GM19463 (cell line): ENCODE measurements around the gene TMEM250.

Source experiments
- ATAC-seq: cut with Tn5 transposase; IDR thresholded peaks from one replicate; pipeline ENCODE4 v1.9.1; 2021; ENCODE audit warnings: mild to moderate bottlenecking, moderate library complexity; ENCODE audit not compliant: unreplicated experiment

The TMEM250 gene

DNA sequence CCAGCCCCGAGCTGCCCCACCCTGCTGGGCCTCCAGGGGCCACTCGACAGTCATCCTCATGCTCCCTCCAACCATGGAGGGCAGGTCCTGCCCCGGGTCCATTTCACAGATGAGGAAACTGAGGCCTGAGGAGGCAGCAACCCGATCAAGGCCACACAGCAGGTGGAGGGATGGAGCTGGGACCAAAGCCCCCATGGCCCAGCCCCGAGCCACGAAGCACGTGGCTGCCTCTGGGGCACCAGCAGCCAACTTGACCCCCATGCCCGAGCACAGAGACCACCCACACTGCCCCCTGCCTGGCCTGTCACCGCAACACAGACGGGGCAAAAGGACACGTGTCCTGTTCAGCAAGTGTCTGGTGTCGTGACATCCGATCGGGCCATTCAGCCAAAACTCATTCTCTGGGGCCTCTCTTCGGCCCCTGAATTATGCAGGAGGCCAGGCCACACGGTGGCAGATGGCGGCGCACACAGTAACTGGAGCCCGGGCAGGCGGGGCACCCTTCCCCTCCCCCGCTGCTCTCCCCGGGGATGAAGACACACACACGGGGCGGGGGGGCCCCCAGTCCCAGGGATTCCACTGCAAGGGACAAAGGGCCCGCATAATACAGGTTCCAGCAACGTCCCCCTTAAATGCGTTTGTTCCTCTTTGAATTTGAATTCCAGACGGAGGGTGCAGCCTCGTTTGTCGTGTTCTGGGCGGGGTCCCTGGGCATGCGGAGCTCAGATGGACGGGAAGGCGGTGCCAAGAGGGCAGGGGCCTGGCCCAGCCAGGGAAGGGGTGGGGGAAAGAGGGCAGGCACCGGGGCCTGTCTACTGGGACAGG, 29.4 kb upstream of the TMEM250 start:
- no peak for ATAC-seq

DNA sequence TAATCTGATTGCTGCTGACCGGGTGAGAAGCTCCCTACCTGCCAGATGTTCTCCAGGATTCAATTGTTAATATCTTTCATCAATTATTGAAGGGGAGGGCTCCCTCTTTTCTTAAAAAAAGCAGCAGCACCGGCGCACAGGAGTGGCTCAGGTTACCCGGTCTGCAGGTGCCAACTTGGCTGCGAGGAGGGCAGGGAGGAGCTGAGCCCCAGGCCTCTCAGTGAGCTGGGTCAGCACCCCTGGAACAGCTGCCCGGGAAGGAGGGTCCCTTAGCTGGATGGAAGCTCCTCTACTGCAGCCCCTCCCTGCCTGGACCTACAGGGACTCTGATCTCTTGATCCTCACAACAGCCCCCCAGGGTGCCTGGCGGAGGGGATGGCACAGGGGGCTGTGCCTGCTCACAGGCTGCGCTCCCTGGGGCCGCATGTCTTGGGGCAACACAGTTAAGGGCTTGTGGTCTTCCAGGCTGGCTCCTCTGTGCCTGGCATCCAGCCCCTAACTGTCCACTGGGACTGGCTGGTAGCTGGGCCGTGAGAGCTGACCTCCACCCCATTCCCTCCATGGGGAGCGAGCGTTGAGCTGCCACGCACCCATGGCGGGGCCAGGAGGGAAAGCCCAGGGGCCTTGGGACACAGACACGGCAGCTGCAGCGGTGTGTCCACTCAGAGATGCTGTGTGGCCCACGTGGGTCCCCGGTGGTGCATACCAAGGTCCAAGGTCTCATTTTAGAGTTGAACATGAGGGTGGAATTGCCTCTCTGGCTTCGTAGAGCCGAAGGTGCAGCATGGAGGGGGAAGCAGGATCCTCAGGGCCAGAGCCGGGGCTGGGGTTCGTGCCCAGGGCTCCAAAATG, 28.6 kb upstream of the TMEM250 start:
- no peak for ATAC-seq

DNA sequence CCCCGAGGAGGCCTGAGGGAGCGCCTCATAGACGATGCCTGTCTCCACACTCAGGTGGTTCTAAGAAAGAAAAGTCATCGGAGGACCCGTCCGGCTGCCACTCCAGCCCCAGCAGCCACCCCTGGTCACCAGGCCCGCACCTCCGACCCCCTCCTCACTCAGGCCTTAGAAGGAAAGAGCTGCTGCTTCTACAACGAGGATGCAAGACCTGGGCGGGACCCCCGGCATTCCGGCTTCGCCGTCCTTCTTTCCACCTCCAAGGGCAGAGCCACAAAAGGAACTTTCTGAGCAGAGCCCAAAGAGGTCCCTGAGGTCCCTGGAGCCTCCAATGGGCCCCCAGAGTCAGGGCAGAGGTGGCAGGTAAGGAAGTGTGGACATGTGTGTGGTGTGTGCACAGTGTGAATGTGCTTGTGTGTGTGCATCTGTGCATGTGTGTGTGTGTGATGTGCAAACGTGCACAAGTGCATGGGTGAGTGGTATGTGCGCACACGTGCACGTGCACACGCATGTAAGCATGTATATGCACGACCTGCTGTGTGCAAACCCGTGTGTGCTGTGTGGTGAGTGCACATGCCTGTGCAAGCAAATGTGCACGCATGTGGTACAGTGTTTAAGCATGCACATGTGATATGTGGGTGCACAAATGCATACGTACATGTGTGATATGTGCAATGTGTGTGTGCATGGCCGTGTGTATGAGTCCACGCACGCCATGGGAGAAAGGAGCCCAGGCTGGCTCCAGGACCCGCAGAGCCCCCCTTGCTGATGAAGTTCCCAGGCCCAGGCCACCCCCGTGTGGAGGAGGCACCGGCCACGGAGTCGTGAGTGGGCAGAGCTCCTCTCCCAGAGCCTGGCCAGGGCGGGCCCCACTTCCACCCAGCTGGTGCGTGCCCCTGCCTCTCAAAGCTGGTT, 27.7 kb upstream of the TMEM250 start:
- no peak for ATAC-seq

DNA sequence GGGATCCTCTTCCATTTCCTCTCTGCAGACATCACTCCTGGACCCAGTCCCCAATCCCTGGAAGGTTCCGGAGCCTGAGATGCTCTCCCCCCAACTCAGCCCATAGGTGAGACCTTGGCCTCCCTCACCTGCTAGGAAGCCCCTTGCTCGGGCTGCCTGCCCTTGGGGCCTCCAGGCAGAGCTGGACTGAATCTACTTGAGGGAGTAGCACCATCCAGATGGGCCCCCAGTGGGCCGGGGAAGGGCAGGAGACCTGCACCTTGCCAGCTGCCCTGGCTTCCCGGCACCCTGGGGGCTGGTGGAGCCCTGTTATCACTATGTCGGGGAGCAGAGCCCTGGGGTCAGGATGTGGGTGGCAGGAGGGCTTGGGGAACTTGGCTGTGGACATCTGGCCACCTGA, 26.9 kb upstream of the TMEM250 start:
- ATAC-seq: no peak

DNA sequence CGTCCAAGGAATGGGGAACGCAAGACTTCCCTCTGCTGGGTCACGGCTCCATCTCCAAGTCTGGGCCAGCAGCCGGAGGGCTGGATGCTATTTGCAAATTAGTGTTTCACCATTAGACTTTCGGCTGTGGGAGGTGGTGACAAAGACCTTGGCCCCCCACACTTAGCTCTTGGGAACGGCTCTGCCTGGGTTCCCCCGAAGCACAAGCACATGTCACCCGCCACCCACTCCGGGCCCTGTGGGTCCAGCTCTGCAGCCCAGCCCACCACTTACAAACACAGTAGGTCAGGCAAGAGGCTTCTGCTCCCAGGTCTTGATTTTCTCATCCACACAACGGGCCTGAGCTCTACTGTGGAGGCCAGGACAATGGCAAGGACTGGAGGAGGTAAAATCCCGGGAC, 25.8 kb upstream of the TMEM250 start:
- ATAC-seq: no peak

DNA sequence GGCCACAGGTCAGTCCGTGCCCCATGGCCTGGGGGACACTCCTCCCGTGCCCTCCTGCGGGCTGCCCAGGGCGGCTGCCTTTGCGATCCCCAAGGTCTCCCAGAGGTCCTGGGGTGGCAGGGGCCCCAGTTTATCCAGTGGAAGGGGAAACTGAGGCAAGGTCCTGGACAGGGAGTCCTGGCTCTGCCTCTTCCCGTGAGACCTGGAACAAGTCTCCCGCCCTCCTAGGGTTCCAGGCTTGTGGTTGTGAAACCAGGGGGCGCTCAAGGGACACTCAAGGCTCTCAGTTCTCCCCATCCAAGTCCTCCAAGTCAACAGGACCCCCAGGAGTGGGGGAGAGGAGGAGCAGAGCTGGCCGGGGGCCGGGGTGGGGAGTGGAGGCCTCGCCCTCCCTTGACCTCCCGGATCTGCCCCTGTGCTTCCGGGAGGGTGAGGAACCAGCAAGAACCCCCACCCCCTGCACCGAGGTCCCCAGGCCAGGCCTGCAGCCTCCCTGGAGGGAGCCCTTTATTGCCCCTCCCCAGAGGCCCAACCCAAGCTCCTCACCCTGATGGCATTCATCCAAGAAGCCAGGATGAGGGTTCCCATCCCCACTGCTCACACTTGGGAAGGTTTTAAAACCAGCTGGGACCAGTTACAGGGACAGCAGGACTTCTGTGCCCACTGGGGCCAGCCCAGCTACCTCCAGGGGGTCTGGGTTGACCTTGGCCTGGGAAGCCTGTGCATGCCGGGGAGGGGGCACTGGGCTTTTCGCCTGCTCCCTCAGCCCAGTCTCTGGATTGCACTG, 24.7 kb upstream of the TMEM250 start:
- ATAC-seq: no peak

DNA sequence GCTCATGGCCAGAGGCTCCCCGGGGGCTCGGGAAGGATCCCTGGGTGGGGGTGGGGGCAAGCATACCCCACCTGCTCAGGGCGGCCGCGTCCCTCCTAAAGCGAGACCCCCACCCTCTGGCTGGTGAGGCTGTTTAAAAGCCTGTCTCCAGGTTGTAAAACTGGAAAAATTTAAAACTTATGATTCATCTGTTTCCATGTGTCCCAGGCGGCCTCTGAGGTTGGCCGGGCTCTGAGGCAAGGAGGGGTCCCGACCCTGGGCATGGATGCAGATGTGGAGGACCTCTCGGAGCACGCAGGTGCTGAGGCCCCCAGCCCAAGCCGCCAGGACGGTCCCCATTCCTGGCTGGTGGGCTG, 24.2 kb upstream of the TMEM250 start:
- ATAC-seq: no peak

DNA sequence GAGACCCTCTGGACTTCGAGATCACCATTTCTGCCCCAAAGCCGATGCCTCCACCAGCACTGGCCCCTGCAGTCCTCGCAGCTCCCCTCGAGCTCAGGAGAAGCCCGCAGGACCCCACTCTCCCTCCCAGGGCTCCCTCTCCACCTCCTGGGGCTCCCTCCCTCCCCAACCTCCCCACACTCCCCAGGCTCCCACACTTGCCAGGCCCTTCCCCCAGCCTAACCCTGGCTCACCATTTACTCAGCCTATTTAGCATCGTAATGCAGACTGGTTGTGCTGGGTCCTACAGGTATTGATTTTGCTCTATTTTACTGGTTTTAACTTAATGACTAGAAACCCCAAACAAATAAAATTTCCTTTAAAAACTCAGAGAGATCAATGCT, 23.7 kb upstream of the TMEM250 start:
- ATAC-seq: no peak

DNA sequence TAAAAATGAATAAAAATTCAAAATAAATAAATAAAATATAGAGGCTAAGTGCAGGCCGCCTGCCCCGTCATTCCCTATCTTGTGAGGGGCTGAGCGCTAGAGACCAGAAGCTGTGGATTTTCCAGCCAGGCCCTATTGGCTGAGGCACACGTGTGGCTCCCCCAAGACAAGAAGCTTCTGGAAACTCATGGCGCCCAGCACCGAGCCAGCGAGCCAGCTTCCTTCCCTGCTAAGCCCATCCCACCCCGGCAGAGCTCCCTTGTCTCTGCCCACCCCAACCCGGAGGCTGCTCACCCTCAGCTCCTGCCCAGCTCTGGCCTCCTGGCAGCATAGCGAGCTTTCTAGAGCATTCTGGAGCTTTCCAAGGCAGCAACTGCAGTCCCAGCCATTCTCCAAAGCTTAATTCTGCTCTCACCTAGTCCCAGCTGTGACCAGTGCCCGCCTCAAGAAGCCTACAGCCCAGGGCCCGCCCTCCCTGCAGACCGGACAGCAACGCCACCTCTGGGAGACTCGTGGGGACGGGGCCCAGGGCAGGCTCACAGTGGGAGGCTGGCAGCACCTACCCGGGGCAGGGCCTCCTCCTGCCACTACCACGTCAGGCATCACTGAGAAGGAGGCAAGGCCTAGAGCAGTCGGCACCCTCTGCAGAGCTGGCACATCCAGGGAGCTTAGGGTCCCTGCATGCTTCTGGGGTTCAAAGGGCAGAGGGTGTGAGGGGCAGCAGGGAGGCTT, 23.2 kb upstream of the TMEM250 start:
- ATAC-seq: no peak

DNA sequence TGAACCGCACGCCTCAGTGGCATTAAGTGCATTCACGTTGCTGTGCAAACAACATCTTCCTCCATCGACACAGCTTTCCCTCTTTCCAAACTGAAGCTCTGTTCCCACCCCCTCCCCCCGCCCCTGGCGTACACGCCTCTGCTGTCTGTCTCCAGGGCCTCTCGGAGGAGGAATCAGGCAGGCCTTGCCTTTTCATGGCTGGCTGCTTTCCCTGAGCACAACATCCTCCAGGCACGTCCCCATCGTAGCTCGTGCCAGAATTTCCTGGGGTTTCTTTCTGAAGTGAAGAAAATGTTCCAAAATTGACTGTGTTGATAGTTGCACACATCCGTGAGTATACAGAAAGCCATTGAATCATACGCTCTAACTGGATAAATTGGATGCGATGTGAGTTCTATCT, 22.3 kb upstream of the TMEM250 start:
- ATAC-seq: no peak

DNA sequence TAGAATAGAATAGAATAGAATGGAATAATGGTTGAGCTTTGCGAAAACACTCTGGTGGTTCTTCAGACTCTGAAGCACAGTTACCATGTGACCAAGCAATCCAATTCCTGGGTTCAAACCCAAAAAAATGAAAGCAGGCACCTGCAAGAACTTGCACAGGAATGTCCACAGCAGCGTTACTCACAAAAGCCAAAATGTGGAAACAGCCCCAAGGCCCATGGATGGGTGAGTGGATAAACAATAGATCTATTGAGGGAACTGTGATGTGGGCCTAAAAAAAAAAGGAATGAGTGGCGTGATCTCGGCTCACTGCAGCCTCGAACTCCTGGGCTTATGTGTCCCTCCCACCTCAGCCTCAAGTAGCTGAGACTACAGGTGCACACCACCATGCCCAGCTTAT, 21.4 kb upstream of the TMEM250 start:
- ATAC-seq: no peak

DNA sequence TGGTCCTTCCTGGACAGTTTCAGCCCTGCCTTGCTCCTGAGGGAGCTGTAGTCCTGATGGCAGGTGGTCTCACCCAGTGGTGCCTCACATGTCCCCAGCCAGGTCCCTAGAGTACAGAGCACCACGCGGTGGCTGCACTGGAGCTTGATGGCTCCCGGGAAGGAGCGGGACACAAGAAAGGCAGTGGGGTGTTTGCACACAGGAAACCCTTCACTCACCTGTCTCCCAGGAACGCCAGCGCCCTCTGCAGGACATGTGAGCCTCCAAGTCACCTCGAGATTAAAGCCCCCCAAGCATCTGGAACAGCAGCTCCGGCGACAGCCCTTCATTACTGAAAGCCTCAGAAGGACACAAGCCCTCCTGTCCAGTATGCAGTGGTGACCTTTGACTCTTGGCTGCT, 19.9 kb upstream of the TMEM250 start:
- ATAC-seq: no peak

DNA sequence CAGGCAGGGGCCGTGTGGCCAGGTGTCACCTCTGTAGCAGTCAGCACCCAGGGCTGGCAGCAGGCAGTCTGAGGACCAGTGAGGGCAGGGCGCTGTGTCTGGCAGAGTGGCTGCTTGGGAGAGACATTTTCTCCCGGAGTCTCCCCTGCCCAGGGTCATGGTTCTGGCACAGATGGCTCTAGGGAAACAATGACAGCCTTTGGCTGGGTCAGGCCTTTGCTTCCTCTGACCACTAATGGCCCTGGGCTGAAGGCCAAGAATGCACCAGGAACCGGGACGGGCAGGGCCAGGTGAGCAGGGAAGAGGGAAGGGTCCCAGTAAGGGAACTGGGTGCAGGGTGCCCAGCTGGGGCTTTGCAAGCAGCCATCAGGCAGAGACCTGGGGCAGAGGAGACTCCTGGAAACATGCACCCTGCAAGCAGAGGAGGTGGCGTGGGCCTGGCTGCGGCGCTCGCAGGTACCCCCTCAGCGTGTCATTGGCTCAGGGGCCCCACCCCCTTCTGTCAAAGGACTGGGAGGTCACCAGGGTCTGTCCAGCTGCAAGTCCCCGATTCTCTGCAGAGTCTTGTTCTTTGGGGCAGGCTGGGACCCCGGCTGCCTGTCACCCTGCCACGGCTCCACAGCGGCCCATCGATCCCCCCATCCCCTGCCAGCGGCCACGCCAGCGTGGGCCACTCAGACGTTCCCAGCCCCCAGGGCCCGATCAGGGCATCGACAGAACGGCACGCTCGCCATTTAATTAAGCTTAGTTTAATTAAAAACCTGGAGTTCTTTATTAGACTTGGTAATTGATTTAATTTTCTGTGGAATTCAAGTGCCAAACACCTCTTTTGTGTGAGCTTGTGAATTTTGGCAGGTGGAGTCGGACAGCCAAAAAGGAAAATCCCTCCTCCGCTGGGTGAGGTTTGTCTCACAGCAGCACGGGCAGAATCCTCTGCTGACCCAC, 18.9 kb upstream of the TMEM250 start:
- no peak for ATAC-seq

DNA sequence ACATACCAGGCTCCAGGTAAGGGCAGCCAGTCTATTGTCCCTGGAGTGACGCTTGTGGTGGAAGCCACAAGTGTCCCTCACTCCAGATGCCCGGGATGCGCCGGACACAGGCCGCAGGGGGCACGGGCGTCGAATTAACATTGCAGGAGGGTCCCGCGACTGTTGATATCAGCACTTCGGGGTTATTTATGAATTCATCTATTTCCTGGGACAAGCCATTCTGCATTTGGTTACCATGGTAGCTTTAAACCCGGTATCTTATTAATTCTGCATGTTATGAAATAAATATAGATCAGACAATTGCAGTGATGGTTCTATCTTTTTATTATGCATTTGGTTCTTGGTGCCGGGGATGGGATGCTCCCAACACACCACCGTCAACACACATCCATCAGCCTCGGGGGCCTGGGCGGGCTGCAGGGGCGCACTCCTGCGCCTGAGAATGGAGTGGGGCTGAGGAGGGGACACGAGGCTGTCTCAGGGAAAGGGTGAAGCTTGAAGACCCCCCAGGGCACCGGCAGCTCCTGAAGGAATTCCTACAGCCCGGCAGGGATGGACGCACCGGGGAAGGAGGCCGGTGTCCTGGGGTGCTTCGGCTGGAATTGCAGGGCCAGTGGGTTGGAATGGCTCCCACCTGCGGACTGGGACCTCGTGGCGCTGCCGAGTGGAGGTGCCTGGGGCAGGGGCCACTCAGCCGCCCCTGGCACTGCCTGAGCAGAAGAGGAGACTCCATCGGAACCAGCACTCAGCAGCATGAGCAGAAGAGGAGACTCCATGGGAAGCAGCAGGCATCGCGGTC, 17.7 kb upstream of the TMEM250 start:
- no peak for ATAC-seq

DNA sequence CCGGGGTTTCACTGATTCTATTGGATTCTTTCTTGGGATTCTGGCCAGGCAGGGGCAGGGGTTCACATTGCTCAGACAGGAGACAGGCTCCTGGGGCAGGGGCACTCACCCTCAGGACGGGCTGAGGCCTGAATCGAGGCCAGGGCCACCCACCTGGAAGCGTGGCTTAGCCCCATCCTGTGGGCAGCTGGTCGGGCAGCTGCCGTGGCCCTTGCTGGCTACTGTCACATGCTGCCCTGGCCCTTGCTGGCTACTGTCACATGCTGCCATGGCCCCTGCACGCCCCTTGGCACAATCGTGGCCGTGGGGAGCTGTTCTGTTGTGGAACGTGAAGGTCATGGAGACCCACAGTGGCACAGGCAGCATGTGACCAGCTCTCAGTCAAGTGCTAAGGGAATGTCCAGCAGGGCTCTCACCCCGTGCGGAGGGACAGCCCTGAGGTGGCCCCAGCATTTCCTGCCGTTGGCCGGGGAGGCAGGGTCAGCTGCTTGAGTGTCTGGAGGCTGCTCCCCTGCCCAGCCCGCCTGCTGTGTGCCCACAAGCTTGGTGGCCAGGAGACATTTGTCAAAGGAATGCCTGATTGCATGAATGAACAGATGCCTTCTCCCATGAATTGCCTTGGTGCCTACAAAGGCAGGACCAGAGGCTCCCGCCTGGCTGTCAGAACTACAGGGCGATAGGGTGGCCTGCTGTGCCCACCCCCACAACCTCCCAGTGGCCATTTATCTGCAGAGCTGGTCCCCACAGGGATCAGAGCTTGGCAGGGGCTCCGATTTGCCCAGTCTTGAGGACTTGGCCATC, 16.9 kb upstream of the TMEM250 start:
- ATAC-seq: no peak

DNA sequence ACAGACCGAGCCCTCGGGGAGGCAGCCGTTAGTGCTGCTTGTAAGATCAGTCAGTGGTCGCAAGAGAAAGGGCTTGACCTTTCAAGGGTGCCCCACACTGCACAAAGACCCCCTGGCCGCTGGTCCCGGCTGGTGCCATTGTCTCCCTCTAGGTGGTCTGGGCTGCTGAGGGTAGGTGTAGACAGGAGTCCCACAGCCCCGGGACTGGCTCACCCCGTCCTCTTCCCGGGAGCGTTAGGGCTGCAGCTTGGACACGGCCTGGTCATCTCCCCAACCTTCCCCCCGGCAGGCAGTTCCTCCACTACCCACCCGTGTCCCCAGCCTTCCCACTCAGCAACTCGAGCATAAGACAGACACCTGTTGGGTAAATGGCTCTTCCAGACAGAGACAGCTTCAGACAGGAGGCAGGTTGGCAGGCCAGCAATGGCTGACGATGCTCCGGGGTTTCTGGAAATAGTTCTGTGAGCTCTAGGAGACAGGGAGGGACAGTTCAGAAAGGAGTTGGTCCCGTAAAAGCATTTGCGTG, 15.3 kb upstream of the TMEM250 start:
- no peak for ATAC-seq
